AML-193 (cell line): ENCODE results near the gene HOXA6.

Experiments
- DNase-seq, 2 experiments: peaks; one replicate each; lab custom pipeline; 2025; lab: John Stamatoyannopoulos, UW

The HOXA6 gene

GRCh38 chr7:27107391-27108381 lies 39.9 kb downstream of the HOXA6 start:
- no peak for DNase-seq

GRCh38 chr7:27106901-27107240 lies 40.7 kb downstream of the HOXA6 start:
- no peak for DNase-seq

DNA sequence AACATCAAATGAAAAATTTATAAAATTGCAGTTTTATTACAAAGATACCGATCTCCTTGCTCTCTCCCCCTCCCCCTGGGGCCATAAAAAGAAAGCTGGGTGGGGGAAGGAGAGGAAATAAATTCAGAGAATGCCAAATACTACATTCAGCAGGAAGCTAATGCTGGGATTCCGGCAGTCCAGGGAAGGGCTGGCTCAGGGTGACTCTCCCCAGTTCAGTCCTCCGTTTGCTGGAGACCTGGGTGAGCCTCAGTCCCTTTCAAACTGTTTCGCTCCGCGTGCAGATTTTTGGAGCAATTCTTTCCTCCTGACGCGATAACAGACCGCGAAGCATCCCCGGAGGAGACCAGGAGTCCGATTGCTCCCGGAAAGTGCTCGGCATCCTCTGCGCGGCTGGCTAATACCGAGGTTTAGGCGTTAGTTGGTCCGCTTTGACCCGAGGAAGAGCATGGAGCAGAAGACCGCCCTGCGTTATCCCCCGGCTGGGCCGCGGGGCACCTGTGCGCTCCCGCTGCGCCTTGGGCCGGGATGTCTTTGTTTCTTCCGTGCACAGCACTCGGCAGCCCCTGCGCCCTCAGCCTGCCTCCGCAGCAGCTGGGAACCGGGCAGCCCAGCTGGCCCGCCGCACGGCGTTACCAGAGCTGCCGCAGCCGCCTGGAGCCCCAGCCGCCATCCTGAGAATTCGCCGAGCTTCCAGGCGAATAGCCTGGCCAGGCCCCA lies 41.2 kb downstream of the HOXA6 start:
- no peak for DNase-seq

DNA sequence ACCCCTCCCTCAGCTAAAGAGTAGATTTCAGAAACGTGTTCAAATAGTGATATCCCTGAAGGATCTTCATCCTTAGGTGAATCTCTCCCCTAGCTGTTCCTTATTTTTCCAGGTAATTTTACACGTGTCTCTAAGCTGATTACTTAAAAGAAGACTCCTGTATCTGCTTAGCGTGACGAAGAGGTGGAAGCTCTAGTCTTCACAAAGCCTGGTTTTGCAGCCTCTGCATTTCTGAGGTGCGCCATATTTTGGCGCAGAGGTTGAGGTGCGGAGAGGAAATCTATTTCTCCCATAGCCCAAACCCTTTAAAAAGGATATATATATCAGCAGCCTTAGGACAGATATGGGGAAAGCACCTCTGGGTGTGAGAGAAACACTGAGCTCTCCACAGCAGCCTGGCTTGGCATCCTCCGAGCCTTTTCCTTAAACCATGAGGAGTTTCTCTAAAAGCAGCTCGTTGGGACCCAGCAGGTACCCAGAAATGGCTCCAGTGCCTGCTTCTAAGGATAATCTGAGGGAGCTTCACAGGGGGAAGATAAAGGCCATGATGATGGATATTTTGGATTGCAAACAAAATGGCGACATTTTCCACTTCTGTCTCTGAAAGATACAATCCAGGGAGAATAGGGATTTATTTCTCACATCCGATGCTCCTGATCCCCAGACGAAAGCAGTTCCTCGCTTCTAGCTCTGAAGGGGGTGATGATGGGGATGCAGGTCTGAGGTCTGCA lies 42.1 kb downstream of the HOXA6 start:
- DNase-seq, result no peak

DNA sequence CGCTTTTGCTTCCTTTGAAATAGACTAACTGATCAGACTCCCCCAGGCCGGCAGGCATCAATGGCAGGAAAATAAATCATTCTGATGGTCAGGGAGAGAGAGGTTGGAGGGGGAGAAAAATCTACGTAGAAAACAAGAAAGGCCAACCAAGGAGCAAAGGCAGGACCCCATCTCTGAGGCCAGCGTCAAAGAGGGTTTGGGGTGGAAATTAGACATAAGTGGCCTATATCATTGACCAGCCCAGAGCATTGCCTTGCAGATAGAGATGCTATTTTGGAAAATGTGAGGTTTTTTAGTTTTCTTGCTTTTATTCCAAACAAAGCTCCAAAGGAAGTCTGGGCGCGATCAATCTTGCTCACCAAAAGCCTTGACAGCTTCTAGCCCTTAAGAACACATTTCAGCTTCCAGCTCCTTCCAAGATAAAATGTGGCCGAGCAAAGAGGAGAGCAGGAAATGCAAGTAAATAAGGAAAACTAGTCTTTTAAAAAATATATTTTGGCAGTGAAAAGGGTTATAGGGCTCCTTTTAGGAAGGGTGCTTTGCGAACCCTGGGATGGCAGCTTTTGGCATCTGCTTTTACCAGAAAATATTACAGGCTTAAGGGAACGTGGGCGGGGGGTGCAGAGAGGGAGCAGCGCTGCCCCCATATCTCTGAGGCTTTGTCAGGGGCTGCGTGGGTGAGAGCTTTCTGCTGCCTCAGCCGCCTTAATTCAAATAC lies 43.1 kb downstream of the HOXA6 start:
- no peak for DNase-seq

GRCh38 chr7:27103489-27104226 lies 43.9 kb downstream of the HOXA6 start:
- DNase-seq, result no peak

DNA sequence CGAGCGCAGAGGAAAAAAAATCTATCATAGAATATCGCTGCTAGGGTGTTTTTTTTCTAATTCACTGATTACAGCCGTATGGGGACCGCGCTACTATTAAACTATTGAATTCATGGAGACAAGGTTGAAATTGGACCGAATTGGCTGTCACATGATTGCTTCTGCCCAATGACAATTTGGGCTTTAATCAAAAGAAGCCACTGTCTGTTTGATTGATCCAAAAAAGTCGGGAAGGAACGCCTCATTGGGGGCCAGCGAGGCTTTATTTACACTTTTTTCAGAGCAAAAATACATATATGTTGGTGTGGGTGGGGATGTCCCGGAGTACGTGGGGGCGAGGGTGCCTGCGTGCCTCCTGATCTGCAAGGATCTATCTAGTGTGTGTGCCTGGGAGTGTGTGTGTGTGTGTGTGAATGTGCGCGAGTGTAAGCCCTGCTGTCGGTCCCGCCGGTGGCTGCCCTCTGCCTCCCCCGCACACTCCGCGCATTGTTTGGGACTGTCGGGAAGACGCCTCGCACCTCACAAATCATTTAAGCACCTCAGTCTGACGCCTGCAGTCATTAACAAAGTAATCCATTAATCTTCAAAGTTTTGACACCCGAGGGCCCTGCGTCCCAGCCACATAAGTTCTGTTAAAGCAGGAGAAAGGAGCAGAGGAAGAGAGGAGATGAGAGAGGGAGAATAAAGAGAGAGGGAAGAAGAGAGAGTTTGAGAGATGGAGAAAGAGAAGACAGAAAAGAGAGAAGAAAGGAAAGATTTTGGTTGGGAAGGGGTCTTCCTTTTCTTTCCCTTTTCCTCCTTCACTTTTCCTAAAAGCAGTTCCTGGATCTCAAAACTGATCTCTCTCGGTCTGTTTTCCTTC lies 44.8 kb downstream of the HOXA6 start, which contains the start of gene HOXA2:
Gene HOXA2, minus strand, starts transcription at position 103 of the 862 bp plus-strand sequence. CDS start 183 bp downstream, outside the sequence.
- no peak for DNase-seq

DNA sequence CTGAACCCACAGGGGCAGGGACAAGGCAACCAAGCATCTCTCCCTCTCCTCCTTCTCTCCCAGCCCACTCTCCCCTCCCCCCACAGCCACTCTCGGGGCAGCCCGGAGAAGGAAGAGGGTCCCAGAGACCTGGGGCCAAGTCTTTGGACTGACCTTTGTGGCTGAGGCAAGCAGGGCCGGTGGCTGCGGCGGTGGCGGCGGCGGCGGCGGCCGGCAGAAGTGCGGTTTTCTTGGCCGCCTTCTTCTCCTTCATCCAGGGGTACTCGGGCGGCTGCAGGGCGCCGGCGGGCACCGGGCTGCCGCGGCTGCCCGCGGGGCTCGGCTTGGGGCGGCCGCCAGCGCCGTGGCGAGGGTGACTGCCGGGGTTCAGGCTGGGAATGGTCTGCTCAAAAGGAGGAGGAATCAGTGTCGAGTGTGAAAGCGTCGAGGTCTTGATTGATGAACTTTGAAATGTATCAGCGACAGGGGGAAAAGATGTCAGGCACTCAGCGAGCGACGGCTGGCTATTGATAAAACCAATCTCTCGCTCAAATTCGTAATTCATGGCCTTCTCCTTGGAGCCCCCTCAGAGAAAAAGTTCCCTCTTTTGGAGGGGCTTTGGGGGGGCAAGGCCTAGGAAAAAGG lies 45.5 kb downstream of the HOXA6 start:
- no peak for DNase-seq

DNA sequence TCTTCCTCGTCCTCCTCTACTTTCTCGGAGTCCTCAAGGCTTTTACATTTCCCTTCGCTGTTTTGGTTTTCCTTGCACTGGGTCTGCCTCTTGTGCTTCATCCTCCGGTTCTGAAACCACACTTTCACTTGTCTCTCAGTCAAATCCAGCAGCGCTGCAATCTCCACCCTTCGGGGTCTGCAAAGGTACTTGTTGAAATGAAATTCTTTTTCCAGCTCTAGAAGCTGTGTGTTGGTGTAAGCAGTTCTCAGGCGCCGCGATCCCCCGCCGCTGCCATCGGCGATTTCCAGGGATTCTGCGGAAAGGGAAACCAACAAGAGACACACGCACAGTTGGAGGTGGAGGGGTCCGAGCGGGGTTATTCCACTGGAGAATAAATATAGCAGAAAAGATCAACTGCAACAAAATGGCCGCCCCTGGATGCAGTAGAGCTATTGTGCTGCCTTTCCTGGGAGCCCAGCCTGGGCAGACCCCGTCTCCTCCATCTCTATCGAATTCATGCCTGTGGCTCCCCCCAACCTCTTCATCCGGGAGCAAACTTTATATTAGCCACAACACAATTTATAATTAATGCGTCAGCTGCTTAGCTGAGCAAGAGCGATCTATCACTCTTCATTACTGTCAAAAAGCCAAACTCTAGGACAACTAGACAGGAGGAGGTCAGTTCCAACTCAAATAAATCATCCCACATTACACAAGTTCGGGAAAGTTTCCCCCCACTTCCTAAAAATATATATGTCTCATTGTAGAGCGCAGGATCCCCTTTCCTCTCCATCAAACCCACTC lies 46.2 kb downstream of the HOXA6 start:
- no peak for DNase-seq

- DNase-seq, result no peak
Measured at GRCh38 chr7:27100694-27101170, 46.8 kb downstream of the HOXA6 start.

- no peak for DNase-seq
Measured at GRCh38 chr7:27099453-27100370, 47.9 kb downstream of the HOXA6 start.

- DNase-seq, result no peak
Measured at GRCh38 chr7:27098578-27099451, 48.8 kb downstream of the HOXA6 start.

DNA sequence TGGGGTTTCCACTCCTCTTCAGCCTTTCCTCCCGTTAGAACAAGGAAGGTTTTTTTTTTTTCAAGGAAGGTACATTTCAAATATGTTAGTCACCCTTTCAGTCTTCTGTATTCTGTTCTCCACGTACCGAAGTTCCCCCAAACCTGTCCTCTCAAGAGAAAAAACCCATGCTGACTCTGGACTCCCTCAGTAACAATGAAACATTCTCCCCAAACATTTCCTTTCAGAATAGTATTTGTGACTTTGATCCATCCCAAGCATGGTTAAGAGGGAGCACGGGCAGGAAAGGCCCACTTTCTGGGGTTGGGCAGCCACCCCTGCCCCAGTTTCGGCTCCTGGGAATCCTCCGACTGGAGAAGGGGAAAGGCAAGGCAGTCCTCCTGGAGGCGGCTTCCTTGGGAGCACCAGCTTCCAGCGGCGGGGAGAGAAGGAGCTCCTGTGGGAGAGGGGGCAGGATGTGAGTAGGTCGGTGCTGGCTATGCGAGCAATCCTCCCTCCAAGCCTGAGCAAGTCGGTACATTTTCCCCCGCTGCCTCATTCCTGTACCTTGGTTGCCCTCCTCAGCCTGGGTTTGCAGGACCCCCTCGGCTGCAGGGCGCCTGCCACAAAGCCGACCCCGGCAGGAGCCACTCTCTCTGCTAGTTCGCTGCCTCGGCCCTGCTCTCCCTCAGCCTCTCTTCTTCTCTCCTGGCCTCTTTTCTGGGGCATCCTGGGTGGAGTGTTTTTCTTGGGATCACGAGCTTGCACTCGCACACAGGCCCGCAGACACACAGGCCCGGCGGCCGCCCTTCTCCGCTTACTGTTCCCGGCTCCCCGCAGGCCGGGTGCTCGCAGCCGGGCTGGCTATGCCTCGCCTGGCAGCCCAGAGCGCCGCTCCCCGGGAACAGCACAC lies 49.6 kb downstream of the HOXA6 start:
- no peak for DNase-seq

GRCh38 chr7:27096768-27097514 lies 50.6 kb downstream of the HOXA6 start:
- DNase-seq, result no peak
